SIG-M5 treated with dmso at 0.1 percent for 504 hours (cell line): ENCODE results near the gene TMCC2.

Source experiments
- DNase-seq: peaks from one replicate; lab custom pipeline; 2025; ENCODE audit not compliant: unreplicated experiment; lab: John Stamatoyannopoulos, UW

TMCC2 gene

GRCh38 chr1:205301205-205301821, 73.6 kb downstream of the TMCC2 start:
- DNase-seq: peak; percentile 23

GRCh38 chr1:205301842-205302588, 74.3 kb downstream of the TMCC2 start:
- DNase-seq: no peak

- DNase-seq: no peak
These were observed 75.6 kb downstream of the TMCC2 start for GRCh38 chr1:205303247-205303888.

DNA sequence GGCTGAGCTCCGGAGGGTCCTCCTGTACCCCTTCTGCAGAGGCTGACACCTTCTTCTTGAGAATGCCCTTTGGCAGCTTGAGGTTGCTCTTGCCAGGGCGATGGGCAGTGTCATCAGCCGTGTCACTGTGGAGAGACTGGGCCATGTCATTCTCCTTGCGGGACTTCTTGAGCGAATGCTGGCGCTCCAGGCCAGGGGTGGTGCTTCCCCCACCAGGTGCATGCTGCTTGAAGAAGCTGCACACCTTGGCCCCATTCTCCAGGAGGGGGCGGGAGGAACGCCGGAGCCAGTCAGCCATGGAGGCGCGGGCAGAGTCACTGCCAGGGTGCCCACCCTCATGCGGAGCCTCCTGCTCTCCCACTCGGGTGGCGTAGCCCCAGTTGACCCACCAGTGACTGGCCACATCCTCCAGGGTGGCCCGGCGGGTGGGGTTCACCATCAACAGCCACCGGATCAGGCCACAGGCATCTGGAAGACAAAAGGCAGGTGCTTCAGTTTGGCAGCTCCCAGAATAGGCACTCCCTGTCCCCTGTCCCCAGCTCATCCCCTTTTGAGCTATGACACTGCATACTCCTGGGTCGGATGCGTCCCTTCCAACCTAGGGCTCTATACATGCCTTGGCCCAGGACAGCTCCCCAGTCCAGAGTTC, 76.4 kb downstream of the TMCC2 start:
- DNase-seq: no peak

DNA sequence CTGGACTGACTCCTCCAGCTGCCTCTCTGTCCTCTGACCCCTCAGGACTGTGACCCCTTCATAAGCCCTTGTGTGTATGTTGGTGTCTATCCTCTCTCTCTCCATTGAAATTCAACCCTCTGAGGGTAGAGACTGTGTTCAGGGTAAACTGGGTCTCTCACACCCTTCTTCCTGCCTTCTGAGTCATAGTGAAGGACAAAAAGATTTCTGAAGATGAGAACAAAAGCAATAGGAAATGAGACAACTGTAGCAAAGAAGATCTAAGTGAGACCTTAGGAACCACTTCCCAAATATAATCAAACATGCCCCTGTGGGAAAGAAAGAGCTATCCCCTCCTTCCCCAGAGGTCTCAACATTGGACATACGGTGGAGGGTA, 76.9 kb downstream of the TMCC2 start:
- no peak for DNase-seq

- DNase-seq: no peak
These were observed 79.3 kb downstream of the TMCC2 start for GRCh38 chr1:205306929-205307566.

DNA sequence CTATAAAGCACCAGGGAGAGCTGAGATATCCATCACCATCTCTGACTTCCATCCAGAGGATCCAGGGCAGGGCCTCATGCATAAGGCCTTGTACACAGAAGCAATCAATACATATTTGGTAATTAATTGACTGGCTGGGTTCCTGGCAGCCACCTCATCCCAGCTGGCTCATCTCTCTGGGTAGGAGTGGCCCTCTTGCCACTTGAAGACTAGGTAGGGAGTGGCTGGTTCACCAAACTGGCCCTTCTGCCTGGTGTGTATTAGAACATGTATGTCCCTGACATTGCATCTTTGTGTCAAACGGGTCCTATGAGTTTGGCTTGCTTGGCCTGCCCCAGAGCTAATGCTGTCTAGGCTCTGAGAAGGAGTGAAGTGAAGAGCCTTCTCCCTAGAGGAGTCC, 82.0 kb downstream of the TMCC2 start:
- no peak for DNase-seq

- DNase-seq: peak; percentile 71
These were observed 83.4 kb downstream of the TMCC2 start for GRCh38 chr1:205310976-205311704.

DNA sequence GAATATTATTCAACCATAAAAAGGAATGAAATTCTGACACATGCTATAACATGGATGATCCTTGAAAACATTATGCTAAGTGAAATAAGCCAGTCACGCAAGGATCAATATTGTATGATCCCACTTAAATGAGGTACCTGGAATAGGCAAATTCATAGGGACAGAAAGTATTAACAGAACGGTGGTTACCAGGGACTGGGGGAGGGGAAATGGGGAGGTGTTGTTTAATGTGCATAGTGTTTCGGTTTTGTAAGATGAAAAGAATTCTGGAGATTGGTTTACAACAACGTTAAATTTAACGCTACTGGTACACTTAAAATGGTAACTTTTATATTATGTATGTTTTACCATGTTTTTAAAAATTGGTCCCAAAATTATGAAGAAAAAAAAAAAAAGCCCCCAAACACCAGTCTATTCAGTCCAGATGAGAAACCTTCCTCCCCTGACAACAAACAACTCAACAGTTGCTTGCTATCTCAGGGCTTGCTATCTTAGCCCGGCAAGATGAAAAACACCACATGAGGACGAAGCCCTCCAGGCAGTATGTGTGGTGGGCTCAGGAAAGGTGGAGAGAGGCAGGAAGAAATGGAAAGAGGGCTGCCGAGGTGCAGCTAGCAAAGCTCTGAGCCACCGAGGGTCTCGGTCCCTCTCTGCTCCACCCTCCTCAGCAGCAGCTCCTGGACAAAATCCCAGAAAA, 85.3 kb downstream of the TMCC2 start:
- no peak for DNase-seq

- DNase-seq: peak; percentile 36
These were observed 86.0 kb downstream of the TMCC2 start for GRCh38 chr1:205313563-205314308.

GRCh38 chr1:205315008-205315618, 87.4 kb downstream of the TMCC2 start:
- DNase-seq: no peak

GRCh38 chr1:205316161-205316566, 88.4 kb downstream of the TMCC2 start:
- no peak for DNase-seq

DNA sequence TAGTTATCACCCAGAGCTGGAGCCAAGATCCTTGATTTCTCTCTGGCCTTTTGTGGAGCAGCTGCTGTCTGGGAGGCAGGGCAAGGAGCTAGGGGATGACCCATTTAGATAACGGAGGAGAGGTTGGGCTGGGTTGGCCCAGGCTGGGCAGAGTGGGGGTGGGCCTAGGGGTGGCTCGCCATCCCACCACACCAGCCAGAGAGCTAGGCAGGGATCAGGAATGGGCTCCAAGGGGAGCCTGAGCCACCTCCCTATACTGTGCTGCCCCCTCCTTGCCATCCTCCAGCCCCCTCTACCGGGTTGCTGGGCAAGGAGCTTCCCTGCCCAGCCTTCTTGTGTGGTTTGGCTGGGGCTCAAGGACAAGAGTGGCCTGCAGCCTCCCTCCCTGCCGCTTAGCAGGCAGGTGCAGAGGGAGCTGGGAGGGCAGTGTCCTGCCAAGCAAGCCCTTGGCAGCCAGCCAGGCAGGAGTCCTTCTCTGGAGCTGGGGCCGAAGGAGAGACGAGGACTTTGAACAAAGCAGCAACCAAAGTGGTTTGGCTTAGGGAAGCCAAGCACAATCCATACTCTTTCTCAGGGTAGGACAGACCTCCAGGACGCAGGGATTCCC, 89.7 kb downstream of the TMCC2 start:
- DNase-seq: no peak

- no peak for DNase-seq
These were observed 90.7 kb downstream of the TMCC2 start for GRCh38 chr1:205318231-205318991.

DNA sequence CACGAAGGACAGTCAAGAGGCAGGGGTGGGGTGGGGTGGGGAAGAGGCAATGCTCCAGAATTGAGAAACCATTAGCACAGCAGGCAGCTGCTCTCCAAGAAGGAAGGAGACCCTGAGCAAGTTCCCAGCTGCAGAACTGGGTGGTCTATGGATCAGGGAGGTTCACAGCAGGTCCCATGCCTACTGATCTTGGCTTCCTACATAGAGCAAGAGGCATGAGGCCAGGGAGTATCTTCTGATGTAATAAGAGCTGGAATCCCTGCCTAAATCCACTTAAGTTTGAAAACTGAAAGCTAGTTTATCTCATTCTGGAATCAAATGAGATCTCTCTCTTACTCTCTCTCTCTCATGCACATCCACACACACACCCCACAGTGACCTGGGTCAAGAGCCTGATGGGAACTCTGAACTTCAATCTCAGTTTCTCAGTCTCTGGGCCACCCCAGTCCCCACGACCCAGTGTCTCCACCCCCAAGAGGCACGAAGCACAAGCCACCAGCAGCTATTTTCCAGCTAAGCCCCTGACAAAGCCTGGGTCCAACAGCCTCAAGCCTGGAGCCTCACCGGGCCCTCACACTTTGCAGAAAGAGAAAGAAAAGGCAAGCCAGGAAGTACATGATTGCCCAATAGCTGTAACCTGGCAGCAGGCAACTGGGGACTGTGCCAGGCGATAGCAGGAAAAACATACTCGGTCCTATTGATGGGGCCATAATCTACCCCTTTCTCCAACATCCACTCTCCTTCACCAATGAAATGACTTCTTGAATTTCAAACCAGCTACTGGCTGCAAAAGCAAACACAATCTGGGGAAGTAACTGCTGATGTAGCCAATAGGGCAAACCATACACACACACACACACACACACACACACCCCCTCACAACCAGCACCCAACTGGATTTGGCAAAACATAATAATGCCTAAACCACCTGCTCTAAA, 91.6 kb downstream of the TMCC2 start:
- DNase-seq: peak; percentile 43

GRCh38 chr1:205321162-205321958, 93.6 kb downstream of the TMCC2 start, which contains the start of gene NUAK2:
TSS of gene NUAK2 (minus strand) at chr1:205321745. CDS start at chr1:205321628, 117 bp downstream.
- peak; percentile 52 for DNase-seq
